ENCODE results near the gene SLC47A1.

SLC47A1 gene

GRCh38 chr17:19538095-19539039, 4.7 kb downstream of the SLC47A1 start:
- ATAC-seq (ENCODE audit: insufficient read depth, low read depth) (no peak), DNase-seq (no peak)
- H3K27ac ChIP-seq (ENCODE audit: low read length): no peak overlapping the region
- TF ChIP-seq CTCF (IDR thresholded peaks at IDR 0.05; ENCODE audit: borderline replicate concordance, extremely low read depth, low read length, poor library complexity, severe bottlenecking): no peak
- no peak for TF ChIP-seq EZH2 (IDR thresholded peaks at IDR 0.05; ENCODE audit: borderline replicate concordance, low read depth, low read length, severe bottlenecking)
- peaks cover 10% of the 10 kb centered on the region for H3K27me3 ChIP-seq (ENCODE audit: insufficient read depth, low read length, poor library complexity)
- H4K20me1 ChIP-seq (ENCODE audit: insufficient read depth, low read length): no peaks in the 10 kb centered on the region
- H3K36me3 ChIP-seq (ENCODE audit: insufficient read depth, low read length): no peaks in the 10 kb centered on the region
- H3K4me2 ChIP-seq (ENCODE audit: insufficient read depth, low read length): no peak overlapping the region
- no peak overlapping the region for H2AFZ ChIP-seq (ENCODE audit: low read depth, low read length)
- no peaks in the 10 kb centered on the region for H3K9me3 ChIP-seq (ENCODE audit: insufficient read depth, low read length, severe bottlenecking)
- H3K9ac ChIP-seq (ENCODE audit: low read depth, low read length): no peak overlapping the region
- H3K4me1 ChIP-seq (ENCODE audit: insufficient read depth, low read length): no peaks in the 10 kb centered on the region
- H3K4me3 ChIP-seq (ENCODE audit: low read depth in 1 of 2, low read length in 2 of 2): no peak overlapping the region
- no peaks in the 10 kb centered on the region for H3K79me2 ChIP-seq (ENCODE audit: insufficient read depth, low read length)

GRCh38 chr17:19539040-19539399, 5.4 kb downstream of the SLC47A1 start:
- no peaks in the 10 kb centered on the region for H3K9me3 ChIP-seq (ENCODE audit: insufficient read depth, low read length, severe bottlenecking)
- H3K36me3 ChIP-seq (ENCODE audit: insufficient read depth, low read length): no peaks in the 10 kb centered on the region
- no peaks in the 10 kb centered on the region for H4K20me1 ChIP-seq (ENCODE audit: insufficient read depth, low read length)
- ATAC-seq (ENCODE audit: insufficient read depth, low read depth): no peak
- H3K79me2 ChIP-seq (ENCODE audit: insufficient read depth, low read length): no peaks in the 10 kb centered on the region
- H3K4me3 ChIP-seq (ENCODE audit: low read depth in 1 of 2, low read length in 2 of 2): no peak overlapping the region
- no peak overlapping the region for H2AFZ ChIP-seq (ENCODE audit: low read depth, low read length)
- no peak overlapping the region for H3K27ac ChIP-seq (ENCODE audit: low read length)
- TF ChIP-seq CTCF (IDR thresholded peaks at IDR 0.05; ENCODE audit: borderline replicate concordance, extremely low read depth, low read length, poor library complexity, severe bottlenecking) (no peak), EZH2 (IDR thresholded peaks at IDR 0.05; ENCODE audit: borderline replicate concordance, low read depth, low read length, severe bottlenecking) (no peak)
- H3K27me3 ChIP-seq (ENCODE audit: insufficient read depth, low read length, poor library complexity): peaks cover 10% of the 10 kb centered on the region
- no peaks in the 10 kb centered on the region for H3K4me1 ChIP-seq (ENCODE audit: insufficient read depth, low read length)
- H3K9ac ChIP-seq (ENCODE audit: low read depth, low read length): no peak overlapping the region
- no peak for DNase-seq
- H3K4me2 ChIP-seq (ENCODE audit: insufficient read depth, low read length): no peak overlapping the region

- ATAC-seq (ENCODE audit: insufficient read depth, low read depth): no peak
- no peaks in the 10 kb centered on the region for H4K20me1 ChIP-seq (ENCODE audit: insufficient read depth, low read length)
- H3K27ac ChIP-seq (ENCODE audit: low read length): no peak overlapping the region
- H3K27me3 ChIP-seq (ENCODE audit: insufficient read depth, low read length, poor library complexity): peaks cover 8% of the 10 kb centered on the region
- H2AFZ ChIP-seq (ENCODE audit: low read depth, low read length): no peak overlapping the region
- no peaks in the 10 kb centered on the region for H3K9me3 ChIP-seq (ENCODE audit: insufficient read depth, low read length, severe bottlenecking)
- H3K4me1 ChIP-seq (ENCODE audit: insufficient read depth, low read length): no peaks in the 10 kb centered on the region
- no peak overlapping the region for H3K4me2 ChIP-seq (ENCODE audit: insufficient read depth, low read length)
- no peak overlapping the region for H3K9ac ChIP-seq (ENCODE audit: low read depth, low read length)
- no peak for DNase-seq
- H3K79me2 ChIP-seq (ENCODE audit: insufficient read depth, low read length): no peaks in the 10 kb centered on the region
- no peak overlapping the region for H3K4me3 ChIP-seq (ENCODE audit: low read depth in 1 of 2, low read length in 2 of 2)
- TF ChIP-seq EZH2 (IDR thresholded peaks at IDR 0.05; ENCODE audit: borderline replicate concordance, low read depth, low read length, severe bottlenecking) (no peak), CTCF (IDR thresholded peaks at IDR 0.05; ENCODE audit: borderline replicate concordance, extremely low read depth, low read length, poor library complexity, severe bottlenecking) (no peak)
- H3K36me3 ChIP-seq (ENCODE audit: insufficient read depth, low read length): no peaks in the 10 kb centered on the region
Observed at GRCh38 chr17:19539841-19540311, 6.2 kb downstream of the SLC47A1 start.

Data from DND-41 (cell line).